ENCODE results near the gene CHADL. TPM values are rescaled to one million over a fixed set of nuclear protein-coding genes. Genes with fewer than 3 reads are reported as not detected.

The CHADL gene
- total and polyA plus RNA-seq, 2 of the 8 experiments (the other 6 are each of a cell fraction or from before 2014, with no cell fraction given), result 0.78 to 1.4 TPM

DNA sequence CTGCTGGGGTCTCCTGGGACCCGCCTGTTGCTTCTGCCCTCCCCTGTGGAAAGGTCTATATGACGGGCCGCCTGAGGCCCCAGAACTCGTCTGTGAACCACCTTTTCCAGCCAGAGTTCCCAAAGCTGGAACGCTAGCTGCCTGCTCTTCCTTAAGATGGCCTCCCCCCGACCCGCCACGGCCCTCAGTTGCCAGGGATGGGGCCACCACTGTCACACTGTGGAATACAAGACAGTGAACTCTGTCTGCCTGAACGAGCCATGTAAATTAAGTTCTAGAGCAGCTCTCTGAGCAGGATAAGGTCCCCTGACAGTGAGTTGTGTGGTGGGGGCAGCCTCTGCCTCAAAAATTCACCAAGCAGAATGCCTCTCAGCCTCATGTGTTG, 10.3 kb downstream of the CHADL start:
- no peak overlapping the region for H3K4ac ChIP-seq (replicated peaks; ENCODE audit: insufficient read length, low read depth, low read length)
- H2BK15ac ChIP-seq (ENCODE audit: low read length), result no peak overlapping the region
- H4K5ac ChIP-seq (ENCODE audit: insufficient read length, low read depth, low read length), result no peak overlapping the region
- no peaks in the 10 kb centered on the region for H3K4me1 ChIP-seq (replicated peaks in 1 of 4; ENCODE audit: control insufficient read depth in 3 of 4, insufficient read depth in 4 of 4, low read length in 3 of 4)
- peaks cover 0 to 2% (median 0%) of the 10 kb centered on the region in 4 experiments; a peak in 1 of 7 replicates for H3K27me3 ChIP-seq (replicated peaks in 1 of 4; ENCODE audit: control insufficient read depth in 3 of 4, extremely low read depth in 1 of 4, insufficient read depth in 3 of 4, low read length in 3 of 4)
- H3K14ac ChIP-seq (ENCODE audit: insufficient read length), result no peak overlapping the region
- H4K91ac ChIP-seq (replicated peaks; ENCODE audit: insufficient read length, low read length), result no peak overlapping the region
- no peak overlapping the region for H3K9ac ChIP-seq (replicated peaks in 1 of 4; ENCODE audit: extremely low read depth in 1 of 4, low read depth in 3 of 4, low read length in 3 of 4)
- H3K27ac ChIP-seq (ENCODE audit: low read depth, low read length), result no peak overlapping the region
- no peaks in the 10 kb centered on the region for H3K79me2 ChIP-seq (ENCODE audit: control insufficient read depth in 1 of 2, insufficient read depth in 2 of 2, low read length in 2 of 2)
- H4K20me1 ChIP-seq (replicated peaks in 1 of 2; ENCODE audit: control insufficient read depth in 1 of 2, insufficient read depth in 2 of 2, low read length in 2 of 2), result peaks cover 0 to 3% of the 10 kb centered on the region in 2 experiments
- H2BK20ac ChIP-seq (ENCODE audit: low read length), result no peak overlapping the region
- no peaks in the 10 kb centered on the region for H3K9me3 ChIP-seq (ENCODE audit: insufficient read depth in 2 of 2, low read depth in 1 of 2, low read length in 1 of 2)
- ChIA-PET POLR2A (ENCODE audit: partially characterized antibody) (interaction anchor here (0.7 to 5.6 kb wide), 7 partner anchors 8 to 220 kb away, joined by 3 to 25 read pairs (median 6); no protein-coding TSS in a partner anchor), CTCF (ENCODE audit: partially characterized antibody) (interaction anchor here (1.3 to 1.6 kb wide), 2 partner anchors 16 to 347 kb away, joined by 3 to 7 read pairs; no protein-coding TSS in a partner anchor)
- no peaks in the 10 kb centered on the region for H3K23me2 ChIP-seq (ENCODE audit: low read depth, low read length)
- TF ChIP-seq SUZ12 (IDR thresholded peaks at IDR 0.05; ENCODE audit: low read length) (no peak), FOSL1 (IDR thresholded peaks at IDR 0.05; ENCODE audit: insufficient read depth, low read depth, low read length) (no peak), TCF12 (IDR thresholded peaks at IDR 0.05; ENCODE audit: low read depth, low read length) (no peak), TEAD4 (IDR thresholded peaks at IDR 0.05; ENCODE audit: low read depth, low read length) (no peak), CEBPB (IDR thresholded peaks at IDR 0.05; ENCODE audit: low read depth, low read length) (no peak), CBX5 (IDR thresholded peaks at IDR 0.05; ENCODE audit: low read depth, low read length) (no peak), SIN3A (conservative IDR thresholded peaks at IDR 0.05 in 1 of 2, IDR thresholded peaks at IDR 0.05 in 1 of 2; ENCODE audit: low read depth in 1 of 2, low read length in 2 of 2) (no peak), CTBP2 (IDR thresholded peaks at IDR 0.05; ENCODE audit: borderline replicate concordance, insufficient read depth, insufficient read length, low read length) (no peak), SRF (IDR thresholded peaks at IDR 0.05; ENCODE audit: low read depth, low read length) (no peak), BCL11A (IDR thresholded peaks at IDR 0.05; ENCODE audit: low read depth in 2 of 2, low read length in 2 of 2) (no peak)
- H3K4me2 ChIP-seq (ENCODE audit: insufficient read depth in 1 of 2, low read depth in 2 of 2, low read length in 2 of 2), result no peak overlapping the region
- H3K23ac ChIP-seq (ENCODE audit: insufficient read length), result no peak overlapping the region
- H3K79me1 ChIP-seq (ENCODE audit: low read depth, low read length), result no peaks in the 10 kb centered on the region
- H2BK5ac ChIP-seq (ENCODE audit: low read depth, low read length), result no peak overlapping the region
- no peak for FAIRE-seq
- H3K36me3 ChIP-seq (ENCODE audit: control insufficient read depth in 2 of 4, insufficient read depth in 4 of 4, low read length in 3 of 4), result peaks cover 0 to 15% (median 9%) of the 10 kb centered on the region in 4 experiments; a peak in 5 of 8 replicates
- H3K56ac ChIP-seq (replicated peaks; ENCODE audit: insufficient read length, low read depth, low read length), result no peak overlapping the region
- H2AK5ac ChIP-seq (ENCODE audit: low read depth, low read length), result no peak overlapping the region
- H2BK12ac ChIP-seq (ENCODE audit: low read depth, low read length), result no peak overlapping the region
- H2BK120ac ChIP-seq (replicated peaks; ENCODE audit: low read depth, low read length), result no peak overlapping the region
- H2AFZ ChIP-seq (ENCODE audit: low read length), result no peak overlapping the region
- WGBS, 2 experiments (ENCODE audit: extremely low coverage in 1 of 2, insufficient coverage in 1 of 2, insufficient read length in 1 of 2, insufficient replicate concordance in 2 of 2, low coverage in 1 of 2, low lambda C conversion rate in 2 of 2, missing lambda C conversion rate in 1 of 2), result 99% methylated on average over 9 of the region's 9 CpGs; no CpG with 5 or more reads in 1 of the 2 experiments
- DNase-seq (ENCODE audit: low read depth in 1 of 2, low spot score in 2 of 2), result no peak
- no peak overlapping the region; the same call in 1 of the 2 replicates for H4K8ac ChIP-seq (ENCODE audit: extremely low read depth, insufficient read depth, low read length)
- no peak overlapping the region for H3K18ac ChIP-seq (ENCODE audit: extremely low read depth, low read length)
- H3K4me3 ChIP-seq (ENCODE audit: extremely low read depth in 1 of 4, insufficient read depth in 2 of 4, low read depth in 3 of 4, low read length in 4 of 4), result no peak overlapping the region
